PC-3 (cell line): ENCODE measurements around the gene NR5A2. TPM values are rescaled to one million over a fixed set of nuclear protein-coding genes. Genes with fewer than 3 reads are reported as not detected.

Source experiments
- ATAC-seq: fragments of 200-7000 bp; cut with Tn5 transposase; 2 replicates; pipeline ENCODE4 v1.9.1; 2020; ENCODE audit warnings: mild to moderate bottlenecking, moderate library complexity
- BruUV-seq: library from RNA; stranded (reverse); fragments of 400-500 nt; replicated peaks from 2 replicates; lab custom pipeline; 2021; lab: Mats Ljungman, UMichigan
- CTCF ChIA-PET: fragments of 300-600 bp; sonication (Branson Sonifier 250); formaldehyde crosslinking; loops from one replicate; lab custom pipeline; 2022; ENCODE audit warnings: antibody characterized with exemption; lab: Charles Lee
- POLR2A ChIA-PET: fragments of 300-600 bp; sonication (Branson Sonifier 250); formaldehyde crosslinking; loops from one replicate; lab custom pipeline; 2022; ENCODE audit warnings: antibody characterized with exemption; ENCODE audit not compliant: unreplicated experiment; lab: Charles Lee
- DNase-seq: peaks from one replicate; pipeline ENCODE4 v3.0.0-alpha.2; 2015
- H2AFZ ChIP-seq: fragments of 300-600 bp; sonication (generic); 2 replicates; pipeline ENCODE4 v1.6.0; 2016; ENCODE audit warnings: antibody characterized with exemption, low read length
- H3F3A ChIP-seq: fragments of 300-600 bp; sonication (generic); one replicate; pipeline ENCODE4 v1.6.0; 2017; ENCODE audit warnings: antibody characterized with exemption, low read length, control low read depth, mild to moderate bottlenecking; ENCODE audit not compliant: unreplicated experiment
- H3K27ac ChIP-seq: fragments of 300-600 bp; sonication (generic); 2 replicates; pipeline ENCODE4 v1.5.1; 2016; ENCODE audit warnings: mild to moderate bottlenecking, low read length
- H3K27me3 ChIP-seq: fragments of 300-600 bp; sonication (generic); 2 replicates; pipeline ENCODE4 v1.6.1; 2016; ENCODE audit warnings: low read length, mixed read lengths
- H3K36me3 ChIP-seq: fragments of 300-600 bp; sonication (generic); 2 replicates; pipeline ENCODE4 v1.6.1; 2016; ENCODE audit warnings: low read depth, mixed run types, low read length, mixed read lengths
- H3K4me1 ChIP-seq: fragments of 300-600 bp; sonication (generic); 2 replicates; pipeline ENCODE4 v1.5.1; 2016; ENCODE audit warnings: low read length; ENCODE audit not compliant: insufficient read depth
- H3K4me2 ChIP-seq: fragments of 300-600 bp; sonication (generic); 2 replicates; pipeline ENCODE4 v1.6.0; 2016; ENCODE audit warnings: low read length
- H3K4me3 ChIP-seq: fragments of 300-600 bp; sonication (generic); 2 replicates; pipeline ENCODE4 v1.5.1; 2016; ENCODE audit warnings: mild to moderate bottlenecking, low read length, mixed read lengths
- H3K79me2 ChIP-seq: fragments of 300-600 bp; sonication (generic); 2 replicates; pipeline ENCODE4 v1.6.1; 2017; ENCODE audit warnings: low read length, mixed read lengths
- H3K9ac ChIP-seq: fragments of 300-600 bp; sonication (generic); 2 replicates; pipeline ENCODE4 v1.6.0; 2016; ENCODE audit warnings: mild to moderate bottlenecking, low read length
- H3K9me2 ChIP-seq: fragments of 300-600 bp; sonication (generic); replicated peaks from 2 replicates; pipeline ENCODE4 v1.6.1; 2016; ENCODE audit warnings: mixed run types, low read length, mixed read lengths
- H3K9me3 ChIP-seq: fragments of 300-600 bp; sonication (generic); 2 replicates; pipeline ENCODE4 v1.6.1; 2016; ENCODE audit warnings: low read length, mixed read lengths
- H4K20me1 ChIP-seq: fragments of 300-600 bp; sonication (generic); 2 replicates; pipeline ENCODE4 v1.6.1; 2016; ENCODE audit warnings: low read length, mixed read lengths
- CTCF ChIP-seq: fragments of 300-600 bp; sonication (generic); conservative IDR thresholded peaks from 2 replicates; pipeline ENCODE4 v1.5.1; 2017; ENCODE audit warnings: antibody characterized with exemption, low read depth, mild to moderate bottlenecking, low read length
- EZH2 ChIP-seq: fragments of 300-600 bp; sonication (generic); IDR thresholded peaks from one replicate; pipeline ENCODE4 v1.6.1; 2017; ENCODE audit warnings: antibody characterized with exemption, mild to moderate bottlenecking, low read length; ENCODE audit not compliant: unreplicated experiment
- EZH2phosphoT487 ChIP-seq: fragments of 300-600 bp; sonication (generic); IDR thresholded peaks from 2 replicates; pipeline ENCODE4 v1.6.1; 2018; ENCODE audit warnings: mild to moderate bottlenecking, antibody characterized with exemption, low read length, borderline replicate concordance
- intact Hi-C: fragments of 100-400 bp; cut with micrococcal nuclease; formaldehyde crosslinking; loops from 2 replicates; pipeline ENCODE4 v1.9.0; 2023
- total RNA-seq: library from RNA; depleted of rRNA; stranded (reverse); fragments of >200 nt; gene quantifications from 2 replicates; pipeline ENCODE4 v1.2.3, GENCODE V29; 2014

Gene NR5A2
- total RNA-seq, 1 experiment from 2014 or later, result 0.36 TPM

DNA sequence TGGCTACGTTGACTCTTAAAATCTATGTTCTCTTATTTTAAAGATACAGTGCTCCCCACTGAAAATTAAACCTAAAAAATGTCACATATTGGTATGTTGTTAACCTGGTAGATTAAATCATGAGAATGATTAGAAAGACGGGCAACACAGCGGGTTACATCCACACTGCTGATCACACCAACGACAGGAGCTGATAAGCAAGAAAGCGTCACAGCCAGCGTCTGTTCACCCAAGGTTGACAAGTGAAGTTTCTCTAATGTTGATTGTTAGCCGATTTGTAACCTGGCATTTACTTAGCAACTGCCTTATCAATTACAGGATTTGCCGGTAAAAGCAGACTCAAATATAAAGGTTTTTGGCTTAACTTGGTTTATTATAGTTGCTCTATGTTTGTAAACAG is 149.3 kb downstream of the NR5A2 start:
- TF ChIP-seq EZH2phosphoT487 (no peak), EZH2 (no peak), CTCF (no peak)
- POLR2A ChIA-PET, result interaction anchor here (0.6 kb wide), 1 partner anchor 95 kb away, joined by 3 read pairs; no protein-coding TSS in a partner anchor
- Histone ChIP-seq H3K9ac (no peak overlapping the region), H3K4me1 (peaks cover 70% of the 10 kb centered on the region), H3K9me2 (no peaks in the 10 kb centered on the region), H3K36me3 (no peaks in the 10 kb centered on the region), H3K9me3 (no peaks in the 10 kb centered on the region), H3K4me3 (no peak overlapping the region), H3F3A (peaks cover 24% of the 10 kb centered on the region), H3K79me2 (no peaks in the 10 kb centered on the region), H3K4me2 (no peak overlapping the region), H3K27ac (no peak overlapping the region), H4K20me1 (no peaks in the 10 kb centered on the region), H2AFZ (no peak overlapping the region), H3K27me3 (no peaks in the 10 kb centered on the region)
- BruUV-seq, result no TSS peak
- intact Hi-C loops, result loop anchor here (5.0 to 10.0 kb wide), 2 partner anchors 202 to 319 kb away; no protein-coding TSS in a partner anchor
- CTCF ChIA-PET, result interaction anchor here (0.6 kb wide), 1 partner anchor 98 kb away, joined by 4 read pairs; no protein-coding TSS in a partner anchor
- ATAC-seq, result no peak
- DNase-seq, result no peak

GRCh38 chr1:200178340-200178739 is 150.8 kb downstream of the NR5A2 start:
- CTCF ChIA-PET, result no interaction called here
- Histone ChIP-seq H4K20me1 (no peaks in the 10 kb centered on the region), H3K9ac (no peak overlapping the region), H3F3A (peaks cover 16% of the 10 kb centered on the region), H3K9me3 (no peaks in the 10 kb centered on the region), H3K36me3 (no peaks in the 10 kb centered on the region), H3K4me3 (no peak overlapping the region), H3K27me3 (no peaks in the 10 kb centered on the region), H3K79me2 (no peaks in the 10 kb centered on the region), H3K27ac (peak overlapping the region; percentile 88), H2AFZ (no peak overlapping the region), H3K9me2 (no peaks in the 10 kb centered on the region), H3K4me2 (no peak overlapping the region), H3K4me1 (peaks cover 67% of the 10 kb centered on the region)
- no peak for ATAC-seq
- no TSS peak for BruUV-seq
- POLR2A ChIA-PET, result no interaction called here
- DNase-seq, result no peak
- intact Hi-C loops, result loop anchor here (2.0 to 10.0 kb wide), 4 partner anchors 102 to 321 kb away; no protein-coding TSS in a partner anchor
- TF ChIP-seq EZH2phosphoT487, result no peak
- TF ChIP-seq CTCF, result no peak
- TF ChIP-seq EZH2, result no peak

GRCh38 chr1:200179126-200179780 is 151.7 kb downstream of the NR5A2 start:
- Histone ChIP-seq H3K27me3 (no peaks in the 10 kb centered on the region), H3F3A (peaks cover 16% of the 10 kb centered on the region), H2AFZ (peak overlapping the region; percentile 46), H4K20me1 (no peaks in the 10 kb centered on the region), H3K9me2 (no peaks in the 10 kb centered on the region), H3K4me3 (peak overlapping the region; percentile 5; the same call in 1 of the 2 replicates), H3K36me3 (no peaks in the 10 kb centered on the region), H3K4me1 (peaks cover 71% of the 10 kb centered on the region), H3K4me2 (peak overlapping the region; percentile 61), H3K9ac (peak overlapping the region; percentile 59), H3K79me2 (no peaks in the 10 kb centered on the region), H3K9me3 (no peaks in the 10 kb centered on the region), H3K27ac (peak overlapping the region; percentile 88)
- DNase-seq (peak; percentile 87), ATAC-seq (peak; percentile 68)
- BruUV-seq, result no TSS peak
- TF ChIP-seq EZH2 (no peak), CTCF (no peak), EZH2phosphoT487 (no peak)
- intact Hi-C loops, result loop anchor here (1.0 to 10.0 kb wide), 6 partner anchors 29 to 322 kb away; no protein-coding TSS in a partner anchor
- ChIA-PET POLR2A (interaction anchor here (0.6 kb wide), 1 partner anchor 160 kb away, joined by 3 read pairs; no protein-coding TSS in a partner anchor), CTCF (interaction anchor here (1.0 kb wide), 1 partner anchor 151 kb away, joined by 3 read pairs; no protein-coding TSS in a partner anchor)
